Inflammatory macrophage treated with lipopolysaccharide for 4 hours (primary cell): ENCODE results near the gene ART1.
A peak's percentile ranks its signal among the peaks of the same experiment; 100 is the strongest.
"Not testable (repeated sequence)": the region's sequence is repeated elsewhere in the genome, so short reads cannot be mapped to it uniquely, and the experiment has no call there.

Experiments used
- DNase-seq: peaks from one replicate; pipeline ENCODE4 v3.0.0-alpha.2; 2020

ART1 gene, protein sequence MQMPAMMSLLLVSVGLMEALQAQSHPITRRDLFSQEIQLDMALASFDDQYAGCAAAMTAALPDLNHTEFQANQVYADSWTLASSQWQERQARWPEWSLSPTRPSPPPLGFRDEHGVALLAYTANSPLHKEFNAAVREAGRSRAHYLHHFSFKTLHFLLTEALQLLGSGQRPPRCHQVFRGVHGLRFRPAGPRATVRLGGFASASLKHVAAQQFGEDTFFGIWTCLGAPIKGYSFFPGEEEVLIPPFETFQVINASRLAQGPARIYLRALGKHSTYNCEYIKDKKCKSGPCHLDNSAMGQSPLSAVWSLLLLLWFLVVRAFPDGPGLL

DNA sequence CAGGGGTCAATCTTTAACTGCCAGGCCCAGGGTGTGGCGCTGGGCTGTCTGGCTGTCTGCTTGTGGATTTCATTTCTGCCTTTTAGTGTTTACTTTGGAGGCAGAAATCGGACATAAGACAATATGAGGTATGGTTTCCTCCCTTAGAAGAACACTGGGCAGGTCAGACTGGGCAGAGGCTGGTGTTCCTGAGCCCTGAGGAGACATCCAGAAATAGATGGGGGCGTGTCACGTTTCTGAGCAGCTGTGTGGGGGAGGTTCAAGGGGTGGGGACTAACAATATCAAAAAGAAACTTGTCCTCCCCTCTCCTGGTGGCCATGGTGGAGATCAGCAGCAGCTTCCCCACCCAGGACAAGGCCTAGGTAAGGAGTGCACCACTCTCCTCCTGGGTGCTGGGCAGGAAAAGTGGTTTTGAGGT, at the start of gene ART1:
Gene ART1, plus strand, starts transcription at position 312 of the 419 bp plus-strand sequence. CDS start 14,086 bp downstream, outside the sequence.
- DNase-seq: no peak

DNA sequence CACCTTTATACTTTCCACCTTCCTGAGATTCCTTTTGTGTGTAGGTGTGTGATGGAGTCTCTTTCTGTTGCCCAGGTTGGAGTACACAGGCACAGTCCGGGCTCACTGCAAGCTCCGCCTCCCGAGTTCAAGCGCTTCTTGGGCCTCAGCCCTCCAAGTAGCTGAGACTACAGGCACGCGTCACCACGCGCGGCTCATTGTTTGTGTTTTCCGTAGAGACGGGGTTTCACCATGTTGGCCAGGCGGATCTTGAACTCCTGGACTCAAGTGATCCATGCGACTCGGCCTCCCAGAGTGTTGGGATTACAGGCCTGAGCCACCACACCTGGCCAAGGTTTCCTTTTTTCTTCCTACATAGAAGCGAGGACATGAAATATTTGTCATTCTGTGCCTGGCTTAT, 47.2 kb upstream of the ART1 start:
- DNase-seq: not testable (repeated sequence)

DNA sequence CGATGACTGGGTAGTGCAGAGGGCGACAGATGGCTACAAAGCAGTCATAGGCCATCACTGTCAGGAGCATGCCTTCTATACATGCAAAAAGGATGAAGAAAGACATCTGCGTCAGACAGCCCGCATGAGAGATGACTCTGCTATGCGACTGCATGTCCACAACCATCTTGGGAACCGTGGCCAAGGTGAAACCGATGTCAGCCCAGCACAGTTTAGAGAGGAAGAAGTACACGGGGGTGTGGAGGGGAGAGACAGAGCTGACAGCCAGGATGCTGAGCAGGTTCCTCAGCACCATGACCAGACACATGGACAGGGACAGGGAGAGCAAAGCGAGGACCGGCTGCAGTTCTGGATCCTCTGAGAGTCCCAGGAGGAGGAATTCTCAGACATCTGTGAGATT, 44.7 kb upstream of the ART1 start:
- not testable (repeated sequence) for DNase-seq

DNA sequence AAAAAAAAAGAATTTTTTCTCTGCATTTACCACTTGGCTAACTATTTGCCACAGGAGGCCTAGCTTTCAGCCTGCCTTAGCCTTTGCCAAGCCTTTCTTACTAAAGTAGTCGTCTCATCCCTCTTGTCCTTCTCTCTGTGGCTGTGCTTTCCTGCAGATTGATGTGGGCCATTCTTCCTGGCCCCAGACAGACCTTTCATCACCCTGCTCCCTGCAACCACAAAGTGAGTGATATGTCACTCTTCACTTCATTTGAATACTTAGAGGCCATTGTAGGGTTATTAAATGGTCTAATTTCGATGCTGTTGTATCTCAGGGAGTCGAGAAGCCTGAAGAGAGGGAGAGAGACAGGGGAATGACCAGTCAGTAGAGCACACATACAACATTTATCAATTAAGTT, 40.8 kb upstream of the ART1 start:
- no peak for DNase-seq

DNA sequence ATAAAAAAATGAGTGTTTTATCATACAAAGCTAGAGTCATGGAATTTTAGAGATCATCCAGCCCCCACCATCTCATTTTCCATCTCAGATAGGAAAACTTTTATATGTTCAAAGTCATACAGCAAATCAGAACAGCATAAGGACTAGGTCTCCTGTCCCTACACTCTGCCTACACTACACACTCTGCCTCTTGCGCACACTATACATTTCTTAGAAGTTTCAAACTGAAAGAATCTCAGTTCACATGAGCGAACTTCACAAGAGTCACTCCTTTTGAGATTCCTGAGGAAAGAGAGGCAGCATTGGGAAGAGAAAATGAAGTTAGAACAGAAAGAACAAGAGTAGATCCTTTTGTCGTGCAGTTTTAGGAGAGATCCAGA, 39.7 kb upstream of the ART1 start:
- DNase-seq: no peak

DNA sequence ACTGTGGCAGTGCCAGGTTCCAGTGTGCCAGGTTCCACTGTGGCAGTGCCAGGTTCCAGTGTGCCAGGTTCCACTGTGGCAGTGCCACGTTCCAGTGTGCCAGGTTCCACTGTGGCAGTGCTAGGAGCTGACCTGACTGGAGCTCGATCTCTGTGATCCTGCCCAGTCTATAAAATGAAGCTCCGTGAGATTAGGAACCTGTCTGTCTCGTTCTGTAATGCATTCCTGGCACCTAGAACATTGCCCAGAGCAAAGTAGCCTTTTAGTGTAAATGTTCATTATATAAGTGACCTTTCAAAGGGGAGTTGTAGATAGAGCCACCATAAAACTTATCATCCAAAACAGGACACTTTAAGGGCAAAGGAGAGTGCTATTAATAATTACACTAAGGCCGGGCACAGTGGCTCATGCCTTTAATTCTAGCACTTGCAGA, 39.1 kb upstream of the ART1 start:
- no peak for DNase-seq

DNA sequence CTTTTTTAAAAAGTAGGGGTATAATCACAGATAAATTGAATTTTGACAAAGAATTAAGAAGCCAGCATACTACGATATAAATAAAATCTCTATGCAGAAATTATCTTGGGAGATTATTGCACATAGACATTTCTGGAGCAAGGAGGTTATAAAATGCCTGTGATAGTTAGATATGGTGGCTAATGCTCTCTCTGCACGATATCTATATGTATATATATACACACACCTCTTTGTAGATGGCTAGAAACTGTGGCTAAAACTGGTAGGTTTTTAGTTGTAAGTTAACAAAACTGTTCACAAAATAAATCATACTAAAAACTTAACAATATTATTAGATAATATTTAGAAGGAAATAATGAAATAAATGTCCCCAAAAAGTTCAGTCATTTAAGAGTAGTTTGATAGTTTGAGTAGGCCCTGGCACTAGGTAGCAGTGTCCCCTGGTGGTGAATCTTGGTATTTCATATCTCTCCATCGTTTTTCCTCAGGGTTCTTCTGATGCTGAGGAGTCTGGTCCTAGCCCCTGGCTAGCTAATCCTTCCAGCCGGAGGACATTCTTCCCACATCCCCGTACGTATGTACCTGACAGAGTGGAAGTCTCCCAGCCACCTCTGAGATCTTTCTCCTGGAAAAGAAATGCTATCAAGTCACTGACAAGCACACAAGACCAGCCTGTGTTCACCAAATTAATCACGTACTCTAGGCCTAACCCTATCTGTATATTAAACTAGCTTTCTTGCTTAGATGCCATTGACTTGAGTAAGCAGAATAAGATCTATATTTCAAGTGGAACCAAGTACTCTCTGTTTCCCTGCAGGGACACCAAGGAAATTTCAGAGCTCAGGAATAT, 35.3 kb upstream of the ART1 start:
- peak; percentile 47 for DNase-seq

DNA sequence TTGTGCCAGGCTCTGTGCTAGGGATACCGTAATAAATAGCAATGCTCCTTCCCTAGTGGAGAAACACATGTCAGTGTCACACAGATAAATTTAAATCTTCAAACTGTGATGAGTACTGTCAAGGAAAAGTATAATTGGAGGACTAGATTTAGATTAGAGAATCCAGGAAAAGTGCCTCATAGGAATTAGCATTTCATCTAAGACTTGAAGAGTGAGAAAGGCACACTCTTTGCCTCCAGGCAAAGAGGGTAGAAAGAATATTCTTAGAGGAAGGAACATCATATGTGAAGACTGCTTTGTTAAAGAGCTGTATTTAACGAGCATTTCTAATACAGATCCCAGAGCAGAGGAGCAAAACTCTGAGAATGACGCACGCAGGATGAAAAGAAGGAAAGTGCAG, 34.1 kb upstream of the ART1 start:
- no peak for DNase-seq

DNA sequence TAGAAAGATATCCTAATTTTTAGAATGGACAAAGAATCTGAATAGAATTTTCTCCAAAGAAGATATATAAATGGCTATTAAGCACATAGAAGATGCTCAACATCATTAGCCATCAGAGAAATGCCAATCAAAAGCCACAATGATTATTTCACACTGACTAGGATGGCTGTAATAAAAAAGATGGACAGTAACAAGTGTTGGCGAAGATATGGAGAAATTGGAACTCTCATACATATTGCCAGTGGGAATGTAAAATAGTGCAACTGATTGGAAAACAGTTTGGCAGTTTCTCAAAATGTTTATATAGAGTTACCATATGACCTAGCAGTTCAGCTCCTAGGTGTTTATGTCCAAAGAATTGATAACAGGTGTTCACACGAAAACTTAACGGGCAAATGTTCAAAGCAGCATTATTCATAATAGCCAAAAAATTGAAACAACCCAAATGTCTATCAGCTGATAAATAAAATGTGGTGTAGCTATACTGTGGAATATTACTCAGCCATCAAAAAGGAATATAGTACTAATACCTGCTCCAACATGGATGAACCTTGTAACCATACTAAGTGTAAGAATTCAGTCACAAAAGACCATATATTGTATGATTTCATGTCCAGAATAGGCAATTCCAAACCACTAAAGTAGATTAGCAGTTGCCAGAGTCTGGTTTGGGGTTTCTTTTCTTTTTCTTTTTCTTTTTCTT, 32.8 kb upstream of the ART1 start:
- DNase-seq: no peak

DNA sequence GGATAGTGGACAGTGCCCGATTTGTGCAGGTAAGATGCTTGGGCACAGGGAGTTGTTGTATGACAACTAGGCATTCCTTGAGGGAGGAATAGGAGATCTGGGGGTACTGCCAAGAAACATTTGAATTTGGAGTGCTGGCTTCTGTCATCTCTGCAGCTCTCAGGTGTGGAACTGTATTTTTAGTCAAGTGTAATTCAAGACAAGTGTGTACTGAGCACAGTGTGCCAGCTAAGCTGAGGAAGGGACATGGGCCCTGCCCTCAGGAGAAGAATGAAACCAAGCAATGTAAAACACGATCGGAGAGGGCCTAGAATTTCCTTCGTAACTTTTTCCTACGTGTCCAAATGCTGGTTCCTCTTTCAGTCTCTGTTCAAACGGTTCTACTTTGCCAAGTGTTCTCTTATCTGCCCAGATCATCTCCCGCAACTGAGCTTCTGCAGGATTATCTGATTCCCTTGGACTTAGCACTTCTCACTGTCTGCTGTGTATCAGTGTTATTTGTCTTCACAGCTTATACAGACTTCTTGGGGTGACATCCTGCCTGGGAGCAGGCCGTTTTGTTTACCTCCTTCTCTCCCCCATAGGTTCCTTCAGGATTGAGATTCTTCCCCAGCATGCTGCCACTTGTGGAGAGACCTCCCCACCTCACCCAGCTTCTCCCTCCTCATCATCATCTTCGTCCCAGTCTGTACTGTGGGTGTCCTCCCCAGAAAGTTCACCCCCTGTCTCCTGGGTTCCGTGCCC, 30.8 kb upstream of the ART1 start:
- DNase-seq: peak; percentile 75

DNA sequence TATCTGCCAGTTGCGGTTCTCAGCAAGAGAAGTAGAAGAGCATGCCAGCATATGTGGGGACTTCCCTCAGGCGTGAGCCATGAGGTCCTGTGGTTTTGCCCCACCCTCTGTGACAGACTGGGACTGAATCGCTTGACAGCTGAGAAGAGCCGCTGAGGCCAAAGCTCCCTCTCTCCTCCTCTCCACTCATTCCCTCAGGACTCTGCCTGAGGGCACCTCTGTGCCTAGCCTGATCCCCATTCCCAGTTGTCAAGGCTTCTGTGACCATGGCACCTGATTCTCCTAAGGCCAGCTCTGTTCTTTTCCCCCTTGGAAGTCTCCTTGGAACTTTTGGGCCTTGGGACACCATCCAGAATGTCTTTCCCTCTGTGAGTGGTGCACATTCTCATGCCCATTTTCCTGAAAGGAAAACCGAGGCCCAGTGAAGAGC, 30.2 kb upstream of the ART1 start:
- DNase-seq: peak; percentile 88

DNA sequence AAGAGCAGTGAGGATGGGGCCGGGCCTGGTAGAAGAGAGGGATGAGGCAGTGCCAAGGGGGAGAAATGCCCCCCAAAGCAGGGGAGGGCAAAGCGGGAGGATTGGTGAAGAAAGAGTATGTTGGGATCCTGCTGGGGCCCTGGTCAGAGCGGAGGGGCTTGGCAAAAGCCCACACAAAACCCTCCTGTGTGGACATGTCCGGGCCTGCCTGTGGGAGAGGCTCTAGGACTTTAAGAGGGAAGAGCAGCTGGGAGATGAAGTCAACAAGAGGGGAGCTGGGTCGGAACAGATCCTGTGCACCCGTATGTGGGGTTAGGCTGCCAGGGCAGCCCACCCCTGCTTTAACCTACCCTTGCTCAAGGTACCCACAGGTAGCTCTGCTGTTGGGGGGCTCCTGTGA, 28.9 kb upstream of the ART1 start:
- no peak for DNase-seq

DNA sequence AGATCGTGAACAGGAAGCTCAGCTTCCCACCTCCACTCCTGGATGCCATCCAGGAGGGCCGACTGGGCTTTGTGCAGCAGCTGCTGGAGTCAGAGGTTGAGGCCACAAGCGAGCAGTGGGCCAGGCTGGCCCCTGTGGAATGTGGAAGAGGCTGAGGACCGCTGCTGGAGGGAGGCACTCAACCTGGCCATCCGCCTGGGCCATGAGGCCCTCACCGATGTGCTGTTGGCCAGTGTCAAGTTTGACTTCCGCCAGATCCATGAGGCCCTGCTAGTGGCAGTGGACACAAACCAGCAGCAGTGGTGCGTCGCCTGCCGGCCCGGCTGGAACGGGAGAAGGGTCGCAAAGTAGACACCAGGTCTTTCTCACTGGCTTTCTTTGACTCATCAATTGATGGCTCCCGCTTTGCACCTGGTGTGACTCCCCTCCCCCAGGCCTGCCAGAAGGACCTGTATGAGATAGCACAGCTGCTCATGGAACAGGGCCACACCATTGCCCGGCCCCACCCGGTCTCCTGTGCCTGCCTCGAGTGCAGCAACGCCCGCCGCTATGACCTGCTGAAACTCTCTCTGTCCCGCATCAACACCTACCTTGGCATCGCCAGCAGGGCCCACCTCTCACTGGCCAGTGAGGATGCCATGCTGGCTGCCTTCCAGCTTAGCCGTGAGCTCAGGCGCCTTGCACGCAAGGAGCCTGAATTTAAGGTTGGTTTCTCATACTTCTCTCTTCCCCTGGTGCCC, 28.0 kb upstream of the ART1 start:
- no peak for DNase-seq

DNA sequence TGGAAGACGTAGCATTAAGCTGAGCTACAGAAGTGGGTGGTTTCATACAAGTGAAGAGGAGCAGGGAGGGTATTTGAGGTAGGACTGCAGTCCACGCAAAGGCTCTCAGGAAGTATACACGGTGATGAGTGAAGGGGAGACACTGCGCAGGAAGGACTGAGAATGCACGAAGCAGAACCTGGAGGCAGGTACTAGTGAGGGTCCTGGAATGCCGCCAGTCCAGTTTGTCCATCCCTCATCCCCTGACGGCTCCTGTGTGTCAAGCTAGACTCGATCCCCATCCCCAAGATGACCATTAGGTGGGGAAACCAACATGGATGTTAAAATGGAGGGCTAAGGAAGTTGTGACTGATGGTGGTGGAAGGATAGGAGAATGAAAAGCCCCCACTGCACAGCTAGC, 26.9 kb upstream of the ART1 start:
- DNase-seq: no peak

DNA sequence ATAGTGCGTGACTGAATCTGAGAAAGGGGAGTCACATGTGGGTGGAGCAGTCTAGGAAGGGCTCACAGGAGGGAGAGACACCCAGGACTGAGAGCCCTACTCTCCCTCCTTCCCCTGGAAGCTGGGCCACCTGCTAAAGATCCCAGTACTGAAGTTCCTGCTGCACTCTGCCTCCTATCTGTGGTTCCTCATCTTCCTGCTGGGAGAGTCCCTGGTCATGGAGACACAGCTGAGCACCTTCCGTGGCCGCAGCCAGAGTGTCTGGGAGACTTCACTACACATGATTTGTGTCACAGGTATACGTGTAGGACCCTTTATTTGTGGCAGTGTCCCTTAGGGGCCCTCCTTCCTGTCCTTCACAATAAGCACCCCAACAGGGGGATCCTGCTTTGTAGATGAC, 22.4 kb upstream of the ART1 start:
- no peak for DNase-seq

DNA sequence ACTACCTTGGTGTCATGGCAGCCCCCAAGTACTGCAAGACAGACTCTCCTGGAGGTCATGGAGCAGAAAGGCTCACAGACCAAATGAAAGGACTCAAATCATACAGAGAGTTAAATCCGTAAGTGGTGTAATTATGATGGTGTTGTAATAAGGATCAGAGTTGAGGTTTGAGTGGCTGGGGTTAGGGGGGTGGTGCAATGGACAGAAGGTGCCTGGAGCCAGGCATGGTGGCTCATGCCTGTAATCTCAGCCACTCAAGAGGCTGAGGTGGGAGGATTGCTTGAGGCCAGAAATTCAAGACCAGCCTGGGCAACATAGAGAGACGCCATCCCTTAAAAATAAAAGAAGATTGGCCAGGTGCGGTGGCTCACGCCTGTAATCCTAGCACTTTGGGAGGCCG, 21.8 kb upstream of the ART1 start:
- DNase-seq: no peak

DNA sequence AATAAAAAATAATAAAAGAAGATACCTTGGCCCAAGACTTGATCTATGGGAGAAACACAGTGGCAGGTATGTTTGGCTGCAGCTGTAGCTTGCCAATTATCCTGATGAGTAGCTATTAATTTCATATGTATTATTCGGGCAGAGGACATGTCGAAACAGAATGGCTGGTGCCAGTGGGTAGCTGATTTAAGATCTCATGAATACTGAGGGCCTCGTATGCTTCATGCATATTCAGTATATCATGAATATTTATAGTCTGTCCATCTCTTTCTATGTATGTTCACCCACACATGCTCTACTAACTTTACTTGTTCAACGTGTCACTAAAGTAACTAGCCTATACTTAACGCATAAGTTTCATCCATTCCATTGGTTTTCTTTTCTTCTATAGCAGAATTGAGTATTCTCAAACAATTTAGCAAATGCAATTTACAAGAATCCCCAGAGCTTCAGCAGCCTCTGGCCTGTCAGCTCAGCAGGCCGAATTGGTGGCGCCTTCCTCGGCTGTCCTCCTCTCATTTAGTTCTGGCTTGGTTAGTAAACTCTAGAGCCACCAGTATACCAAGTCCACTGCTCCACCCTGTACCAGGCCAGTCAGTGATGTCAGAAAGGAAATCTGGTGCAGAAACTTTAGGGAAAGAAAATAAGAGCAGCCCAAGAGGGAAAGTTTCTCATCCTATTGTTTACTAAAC, 21.0 kb upstream of the ART1 start:
- DNase-seq: no peak

DNA sequence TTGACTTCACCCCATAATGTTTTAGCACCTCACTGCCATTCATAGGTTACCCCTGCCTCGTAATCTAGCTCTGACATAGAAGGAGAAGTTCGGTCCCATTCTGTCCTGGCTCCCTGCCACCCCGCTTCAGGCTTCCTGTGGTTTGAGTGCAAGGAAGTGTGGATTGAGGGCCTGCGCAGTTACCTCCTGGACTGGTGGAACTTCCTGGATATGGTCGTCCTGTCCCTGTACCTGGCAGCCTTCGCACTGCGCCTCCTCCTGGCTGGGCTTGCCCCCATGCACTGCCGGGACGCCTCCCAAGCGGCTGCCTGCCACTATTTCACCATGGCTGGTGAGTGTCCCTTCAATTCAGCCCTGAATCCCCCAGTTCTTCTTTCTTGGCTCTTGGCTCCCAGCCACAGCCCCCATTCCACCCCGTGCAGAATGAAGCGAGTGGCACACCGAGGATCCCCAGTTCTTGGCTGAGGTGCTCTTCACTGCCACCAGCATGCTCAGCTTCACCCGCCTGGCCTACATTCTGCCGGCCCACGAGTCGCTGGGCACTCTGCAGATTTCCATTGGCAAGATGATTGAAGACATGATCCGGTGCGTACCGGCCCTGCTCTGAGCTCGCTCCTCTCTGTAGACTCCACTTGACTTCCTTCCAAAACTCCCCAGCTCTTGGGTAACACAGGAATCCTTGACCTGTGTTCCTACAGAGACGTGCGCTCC, 18.5 kb upstream of the ART1 start:
- DNase-seq: peak; percentile 37

DNA sequence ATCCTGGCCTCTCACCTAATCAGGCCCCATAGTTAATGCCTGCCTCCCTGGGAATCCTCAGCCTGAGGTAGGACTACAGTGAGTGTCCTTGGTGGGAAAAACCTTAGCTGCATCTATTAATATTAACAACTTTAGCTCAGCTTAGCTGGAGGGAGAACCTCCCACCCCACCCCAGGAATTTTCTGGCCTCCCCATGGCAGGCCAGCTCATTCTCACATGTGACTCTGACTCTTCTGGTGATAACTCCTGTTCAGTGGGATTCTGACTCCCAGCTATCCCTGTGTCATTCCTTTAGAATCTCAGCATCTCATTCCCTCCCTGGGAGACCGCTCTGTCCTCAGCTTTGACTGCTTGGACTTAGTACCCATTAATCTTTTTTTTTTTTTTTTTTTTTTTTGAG, 17.6 kb upstream of the ART1 start:
- no peak for DNase-seq

DNA sequence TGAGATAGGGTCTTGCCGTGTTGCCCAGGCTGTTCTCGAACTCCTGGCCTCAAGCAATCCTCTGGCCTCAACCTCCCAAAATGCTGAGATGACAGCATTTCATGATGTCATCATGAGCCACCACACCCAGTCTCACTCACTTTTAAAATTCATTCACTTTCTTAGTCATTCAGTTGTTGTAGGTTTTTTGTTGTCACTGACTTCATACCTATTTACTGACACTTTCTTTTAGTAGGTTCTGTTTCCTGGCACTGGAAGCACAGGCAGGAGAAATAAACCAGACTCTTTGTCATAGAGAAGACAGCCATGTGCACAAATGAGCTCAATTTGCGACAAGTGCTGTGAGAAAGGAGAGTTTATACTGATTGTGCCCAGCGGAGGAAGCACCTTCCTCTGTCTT, 13.6 kb upstream of the ART1 start:
- DNase-seq: no peak
